NCI-H748 (cell line): Measurements from ENCODE around the gene ZFY.
"Not testable (repeated sequence)": the region's sequence is repeated elsewhere in the genome, so short reads cannot be mapped to it uniquely, and the experiment has no call there.

Experiments used
- DNase-seq: peaks from one replicate; lab custom pipeline; 2025; ENCODE audit not compliant: unreplicated experiment; lab: John Stamatoyannopoulos, UW

ZFY gene

DNA sequence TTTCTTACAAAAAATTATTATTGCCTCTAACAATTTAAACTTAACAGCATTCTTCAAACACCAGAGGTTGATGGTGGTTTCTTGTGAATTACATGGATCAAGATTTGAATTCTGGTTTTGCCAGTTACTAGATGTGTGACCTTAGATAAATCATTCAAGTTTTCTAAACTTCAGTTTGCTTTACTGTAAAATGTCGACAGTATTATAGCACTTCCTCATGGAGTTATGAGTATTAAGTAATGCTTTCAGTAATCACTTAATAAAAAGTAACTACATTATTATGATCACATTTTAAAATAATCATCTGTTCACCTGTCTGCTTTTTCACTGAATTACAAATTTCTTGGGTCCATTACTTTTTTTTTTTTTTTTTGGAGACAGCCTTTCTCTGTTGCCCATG is 37.5 kb downstream of the ZFY start:
- no peak for DNase-seq

DNA sequence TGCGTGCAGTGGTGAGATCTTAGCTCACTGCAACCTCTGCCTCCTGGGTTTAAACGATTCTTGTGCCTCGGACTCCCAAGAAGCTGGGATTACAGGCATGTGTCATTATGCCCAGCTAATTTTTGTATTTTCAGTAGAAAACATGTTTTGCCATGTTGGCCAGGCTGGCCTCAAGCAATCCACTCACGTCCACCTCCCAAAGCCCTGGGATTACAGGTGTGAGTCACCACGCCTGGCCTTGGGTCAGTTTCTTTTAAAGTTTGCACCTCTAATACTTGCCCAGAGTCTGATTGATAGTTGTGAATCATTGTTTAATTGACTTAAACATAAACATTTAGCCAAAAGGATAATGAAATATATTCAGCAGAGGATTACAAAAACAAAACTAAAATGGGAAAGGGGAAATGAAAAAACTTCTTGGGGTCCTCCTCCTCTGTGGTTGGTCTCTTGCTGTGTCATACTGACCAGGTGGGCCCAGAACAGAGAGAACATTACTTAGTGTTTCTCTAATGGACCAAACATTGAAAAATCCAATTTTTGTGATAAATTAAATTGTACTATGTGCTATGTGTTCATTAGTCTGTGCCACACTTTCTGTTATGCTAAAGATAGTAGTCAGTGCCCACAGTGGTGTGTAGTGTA is 38.0 kb downstream of the ZFY start:
- DNase-seq: no peak

GRCh38 chrY:2979283-2979682 is 44.1 kb downstream of the ZFY start:
- DNase-seq: no peak

DNA sequence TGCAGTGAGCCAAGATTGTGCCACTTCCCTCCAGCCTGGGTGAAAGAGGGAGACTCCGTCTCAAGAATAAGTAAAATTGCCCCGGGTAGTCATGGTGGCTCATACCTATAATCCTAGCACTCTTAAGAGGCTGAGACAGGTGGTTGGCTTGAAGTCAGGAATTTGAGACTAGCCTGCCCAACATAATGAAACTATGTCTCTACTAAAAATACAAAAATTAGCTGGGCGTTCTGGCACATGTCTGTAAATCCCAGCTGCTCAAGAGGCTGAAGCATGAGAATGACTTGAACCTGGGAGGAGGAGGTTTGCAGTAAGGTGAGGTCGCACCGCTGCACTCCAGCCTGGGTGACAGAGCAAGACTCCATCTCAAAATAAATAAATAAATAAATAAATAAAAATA is 49.3 kb downstream of the ZFY start:
- DNase-seq: no peak

GRCh38 chrY:2987178-2987577 is 52.0 kb downstream of the ZFY start:
- DNase-seq: not testable (repeated sequence)

GRCh38 chrY:2997369-2997768 is 62.2 kb downstream of the ZFY start:
- DNase-seq: not testable (repeated sequence)

DNA sequence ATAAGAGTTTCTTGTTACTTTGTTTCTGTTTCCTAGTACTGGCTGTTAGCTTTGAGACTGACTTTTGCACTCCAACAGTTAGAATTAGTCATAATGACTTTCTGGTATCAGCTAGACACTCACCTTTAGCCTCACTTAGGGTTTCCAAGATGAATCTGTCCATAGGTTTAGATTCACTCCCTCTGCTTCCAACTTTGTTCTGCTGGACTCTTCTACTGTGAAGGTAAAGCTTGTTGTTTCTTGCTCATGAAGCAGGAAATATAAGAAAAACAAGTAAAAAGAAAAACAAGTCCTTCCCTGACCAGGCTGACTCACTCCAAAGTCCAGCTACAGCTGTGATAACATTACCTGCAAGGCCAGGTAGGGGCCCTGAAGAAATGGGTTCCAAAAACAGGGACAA is 67.0 kb downstream of the ZFY start:
- no peak for DNase-seq

GRCh38 chrY:3002680-3003515 is 67.7 kb downstream of the ZFY start:
- no peak for DNase-seq

DNA sequence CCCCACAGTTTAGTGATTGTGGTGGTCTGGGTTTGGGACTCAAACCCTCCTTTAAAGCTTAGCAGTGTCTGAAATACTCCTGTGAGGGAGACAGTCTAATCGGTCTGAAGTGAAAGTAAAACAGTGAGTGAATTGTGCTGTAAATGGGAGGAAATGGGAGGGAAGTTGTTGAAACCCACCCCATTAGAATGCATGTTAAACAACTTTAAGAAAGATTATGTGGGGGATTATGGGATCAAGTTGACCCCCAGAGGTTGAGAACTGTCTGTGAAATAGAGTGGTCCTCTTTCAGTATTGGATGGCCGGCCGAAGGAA is 68.3 kb downstream of the ZFY start:
- DNase-seq: no peak

GRCh38 chrY:3003846-3004245 is 68.7 kb downstream of the ZFY start:
- DNase-seq: no peak

DNA sequence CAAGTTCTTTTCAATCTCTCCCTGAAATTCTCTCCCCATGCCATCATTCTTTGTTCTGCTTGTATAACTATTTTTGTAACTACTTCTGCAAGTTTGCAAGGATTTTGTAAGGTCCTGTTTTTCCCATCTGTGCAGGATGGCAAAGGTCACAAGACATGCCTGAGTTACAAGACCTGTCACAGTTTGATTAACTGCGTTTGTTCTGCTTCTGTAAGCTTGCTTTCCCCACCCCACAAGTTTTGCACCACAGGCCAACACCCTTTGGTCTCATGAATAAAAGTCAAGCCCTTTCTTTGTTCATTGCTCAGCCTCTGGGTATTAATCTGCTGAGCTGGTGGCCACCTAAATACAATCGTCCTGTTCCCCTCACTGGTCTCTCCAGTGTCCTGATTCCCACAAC is 70.8 kb downstream of the ZFY start:
- not testable (repeated sequence) for DNase-seq

DNA sequence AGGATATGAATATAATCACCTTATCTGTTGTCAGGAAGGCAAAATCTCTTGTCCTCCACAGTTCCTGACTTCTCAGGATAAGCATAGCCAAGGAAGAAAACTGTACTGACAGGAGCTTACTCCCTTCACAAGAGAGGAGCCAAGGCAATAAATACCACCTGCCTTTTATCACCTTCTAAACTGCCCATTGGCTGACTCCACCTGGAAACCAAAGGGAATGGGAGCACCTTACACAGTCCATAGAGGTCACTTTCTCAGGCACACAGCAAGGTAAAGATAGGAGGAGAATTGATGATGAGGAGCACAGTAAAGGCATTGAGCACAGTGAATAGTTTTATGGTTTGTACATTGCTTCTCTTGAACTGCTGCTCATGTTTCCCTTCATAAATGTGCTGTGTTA is 72.8 kb downstream of the ZFY start:
- DNase-seq: no peak

GRCh38 chrY:3012226-3012625 is 77.0 kb downstream of the ZFY start:
- no peak for DNase-seq

- DNase-seq: no peak
Observed at GRCh38 chrY:3016594-3016993, 81.4 kb downstream of the ZFY start.

GRCh38 chrY:3018546-3018945 is 83.4 kb downstream of the ZFY start:
- DNase-seq: no peak

DNA sequence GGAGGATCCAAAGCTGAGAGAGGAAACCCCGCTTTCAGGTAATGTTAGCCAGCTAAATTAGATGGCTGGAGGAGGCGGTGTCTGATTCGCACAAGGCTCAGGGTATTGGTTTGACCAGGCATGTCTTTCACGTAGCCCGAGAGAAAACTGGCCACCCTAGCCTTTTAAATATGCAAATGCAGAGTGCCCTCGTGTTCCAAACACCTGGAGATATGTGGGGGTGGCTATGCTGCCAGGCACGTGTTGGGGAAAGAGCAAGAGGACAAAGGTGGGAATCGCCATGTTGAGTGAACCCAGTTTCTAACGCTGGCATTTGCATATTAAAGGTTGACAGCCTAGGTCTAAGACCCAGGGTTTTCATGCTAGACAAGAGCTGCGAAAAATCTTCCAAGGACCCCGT is 84.4 kb downstream of the ZFY start:
- no peak for DNase-seq

GRCh38 chrY:3021176-3021575 is 86.0 kb downstream of the ZFY start:
- no peak for DNase-seq

GRCh38 chrY:3023606-3024005 is 88.4 kb downstream of the ZFY start:
- DNase-seq: no peak

DNA sequence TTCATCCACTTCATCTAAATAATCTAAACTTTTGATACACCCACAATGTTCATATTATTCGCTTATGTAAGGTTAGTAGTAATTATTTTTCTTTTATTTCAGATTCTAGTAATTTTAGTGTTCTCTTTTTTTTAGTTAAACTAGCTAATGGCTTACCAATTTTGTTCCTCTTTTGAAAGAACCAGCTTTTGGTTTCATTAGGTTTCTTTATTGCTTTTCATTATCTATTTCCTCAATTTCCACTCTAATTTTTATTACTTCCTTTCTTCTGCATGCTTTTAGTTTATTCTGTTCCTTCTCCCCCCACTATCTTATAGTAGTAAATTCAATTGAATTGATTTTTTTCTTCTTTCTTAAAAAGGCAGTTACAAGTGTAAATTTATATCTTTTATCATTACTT is 90.2 kb downstream of the ZFY start:
- no peak for DNase-seq
